ENCODE measurements around the gene ZNF304. TPM values are rescaled to one million over a fixed set of nuclear protein-coding genes. Genes with fewer than 3 reads are reported as not detected.
A peak's percentile ranks its signal among the peaks of the same experiment; 100 is the strongest.

ZNF304 gene
- total and polyA plus RNA-seq, 9 of the 15 experiments (the other 6 are each of a cell fraction or from before 2014, with no cell fraction given) = 0.82 to 5.5 (median 3.6) TPM

DNA sequence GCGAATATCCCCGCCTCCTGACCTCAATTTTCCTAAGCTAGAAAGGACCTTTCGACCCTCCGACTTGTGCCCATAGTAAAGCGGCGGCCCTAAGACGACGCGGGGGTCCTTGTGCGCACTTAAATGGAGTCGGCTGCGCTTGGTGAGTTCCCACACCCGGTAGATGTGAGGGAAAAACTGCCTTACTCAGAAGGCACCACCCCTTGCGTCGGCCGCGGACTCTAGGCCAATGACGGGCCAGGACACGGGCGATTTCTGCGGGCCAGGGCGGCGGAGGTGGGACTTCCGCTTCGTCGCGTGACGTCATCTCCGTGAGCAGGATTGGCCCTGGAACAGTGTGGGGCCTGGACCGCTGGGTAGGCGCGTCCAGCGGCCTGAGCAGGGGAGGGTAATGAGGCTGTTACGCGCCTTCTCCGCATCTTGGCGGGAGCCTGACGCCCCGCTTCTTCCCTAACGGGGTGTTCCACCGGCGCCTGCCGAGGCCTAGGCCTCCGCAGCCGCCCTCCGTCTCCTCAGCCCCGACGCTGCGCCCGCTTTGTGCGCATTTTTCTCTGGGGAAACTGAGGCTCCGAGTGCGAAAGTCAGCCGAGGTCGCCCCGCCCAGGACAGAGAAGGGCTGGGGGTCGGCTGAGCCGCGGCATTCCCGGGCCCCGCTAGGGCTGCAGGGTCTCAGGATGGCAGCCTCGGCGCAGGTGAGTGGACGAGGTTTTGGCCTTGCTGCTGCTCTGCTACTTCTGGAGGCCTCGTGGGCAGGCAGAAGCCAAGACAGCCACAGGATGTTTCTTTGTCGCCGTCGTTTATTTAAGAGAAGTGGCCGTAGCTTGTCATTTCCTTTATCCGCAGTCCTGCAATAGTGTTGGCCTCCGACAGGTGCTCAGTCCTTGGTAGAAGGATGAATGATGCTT, 30.6 kb upstream of the ZNF304 start, which contains the start of gene ZNF543 (continued):
- TF ChIP-seq MAZ (CRISPR knock-in tag; conservative IDR thresholded peaks at IDR 0.05 in 1 of 2, IDR thresholded peaks at IDR 0.05 in 1 of 2) = peak in 1 of 2 experiments; percentile 65; a peak in 2 of 4 replicates
- TF ChIP-seq KDM5B (IDR thresholded peaks at IDR 0.05; ENCODE audit: insufficient replicate concordance, low read depth, low read length) = peak; percentile 81
- TF ChIP-seq FOS (IDR thresholded peaks at IDR 0.05; ENCODE audit: extremely low read depth, insufficient read length) = peak; percentile 12
- peak; percentile 70 for TF ChIP-seq POLR2AphosphoS5 (IDR thresholded peaks at IDR 0.05; ENCODE audit: control insufficient read depth, insufficient read depth, low read depth, low read length)
- TF ChIP-seq MTA1 (IDR thresholded peaks at IDR 0.05; ENCODE audit: borderline replicate concordance) = peak; percentile 74; the same call in 1 of the 2 replicates
- TF ChIP-seq, protein P1, sequence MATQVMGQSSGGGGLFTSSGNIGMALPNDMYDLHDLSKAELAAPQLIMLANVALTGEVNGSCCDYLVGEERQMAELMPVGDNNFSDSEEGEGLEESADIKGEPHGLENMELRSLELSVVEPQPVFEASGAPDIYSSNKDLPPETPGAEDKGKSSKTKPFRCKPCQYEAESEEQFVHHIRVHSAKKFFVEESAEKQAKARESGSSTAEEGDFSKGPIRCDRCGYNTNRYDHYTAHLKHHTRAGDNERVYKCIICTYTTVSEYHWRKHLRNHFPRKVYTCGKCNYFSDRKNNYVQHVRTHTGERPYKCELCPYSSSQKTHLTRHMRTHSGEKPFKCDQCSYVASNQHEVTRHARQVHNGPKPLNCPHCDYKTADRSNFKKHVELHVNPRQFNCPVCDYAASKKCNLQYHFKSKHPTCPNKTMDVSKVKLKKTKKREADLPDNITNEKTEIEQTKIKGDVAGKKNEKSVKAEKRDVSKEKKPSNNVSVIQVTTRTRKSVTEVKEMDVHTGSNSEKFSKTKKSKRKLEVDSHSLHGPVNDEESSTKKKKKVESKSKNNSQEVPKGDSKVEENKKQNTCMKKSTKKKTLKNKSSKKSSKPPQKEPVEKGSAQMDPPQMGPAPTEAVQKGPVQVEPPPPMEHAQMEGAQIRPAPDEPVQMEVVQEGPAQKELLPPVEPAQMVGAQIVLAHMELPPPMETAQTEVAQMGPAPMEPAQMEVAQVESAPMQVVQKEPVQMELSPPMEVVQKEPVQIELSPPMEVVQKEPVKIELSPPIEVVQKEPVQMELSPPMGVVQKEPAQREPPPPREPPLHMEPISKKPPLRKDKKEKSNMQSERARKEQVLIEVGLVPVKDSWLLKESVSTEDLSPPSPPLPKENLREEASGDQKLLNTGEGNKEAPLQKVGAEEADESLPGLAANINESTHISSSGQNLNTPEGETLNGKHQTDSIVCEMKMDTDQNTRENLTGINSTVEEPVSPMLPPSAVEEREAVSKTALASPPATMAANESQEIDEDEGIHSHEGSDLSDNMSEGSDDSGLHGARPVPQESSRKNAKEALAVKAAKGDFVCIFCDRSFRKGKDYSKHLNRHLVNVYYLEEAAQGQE (IDR thresholded peaks at IDR 0.05; ENCODE audit: borderline replicate concordance) = no peak
- TF ChIP-seq, protein P1 (CRISPR knock-in tag; IDR thresholded peaks at IDR 0.05; ENCODE audit: low read depth) = no peak
- TF ChIP-seq ZNF75A (CRISPR knock-in tag; IDR thresholded peaks at IDR 0.05) = peak; percentile 15; the same call in 1 of the 2 replicates
- TF ChIP-seq NR2C2 (CRISPR knock-in tag; IDR thresholded peaks at IDR 0.05) = no peak
- peak; percentile 61 for TF ChIP-seq NR2C2 (tag; IDR thresholded peaks at IDR 0.05)
- TF ChIP-seq ZNF175 (CRISPR knock-in tag; IDR thresholded peaks at IDR 0.05; ENCODE audit: low read depth) = peak; percentile 61; the same call in 1 of the 2 replicates
- TF ChIP-seq HDAC3 (IDR thresholded peaks at IDR 0.05; ENCODE audit: borderline replicate concordance, partially characterized antibody) = no peak
- peak; percentile 81 for TF ChIP-seq POLR2A (conservative IDR thresholded peaks at IDR 0.05)
- no peak for TF ChIP-seq ILK (tag; IDR thresholded peaks at IDR 0.05; ENCODE audit: borderline replicate concordance, low read depth)
- TF ChIP-seq HNRNPH1 (optimal IDR thresholded peaks at IDR 0.05; ENCODE audit: low read depth, low read length) = no peak
- TF ChIP-seq, protein P2, sequence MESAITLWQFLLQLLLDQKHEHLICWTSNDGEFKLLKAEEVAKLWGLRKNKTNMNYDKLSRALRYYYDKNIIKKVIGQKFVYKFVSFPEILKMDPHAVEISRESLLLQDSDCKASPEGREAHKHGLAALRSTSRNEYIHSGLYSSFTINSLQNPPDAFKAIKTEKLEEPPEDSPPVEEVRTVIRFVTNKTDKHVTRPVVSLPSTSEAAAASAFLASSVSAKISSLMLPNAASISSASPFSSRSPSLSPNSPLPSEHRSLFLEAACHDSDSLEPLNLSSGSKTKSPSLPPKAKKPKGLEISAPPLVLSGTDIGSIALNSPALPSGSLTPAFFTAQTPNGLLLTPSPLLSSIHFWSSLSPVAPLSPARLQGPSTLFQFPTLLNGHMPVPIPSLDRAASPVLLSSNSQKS (CRISPR knock-in tag; IDR thresholded peaks at IDR 0.05) = no peak
- TF ChIP-seq PRMT5 (CRISPR knock-in tag; IDR thresholded peaks at IDR 0.05) = 0 out of 2 replicates have a peak, but pooled peaks have one; percentile 33
- TF ChIP-seq ZNF274 (IDR thresholded peaks at IDR 0.05; ENCODE audit: borderline replicate concordance, low read depth, low read length) = no peak
- no peak for TF ChIP-seq ZNF121 (CRISPR knock-in tag; conservative IDR thresholded peaks at IDR 0.05)
